ENCODE measurements around the gene IL4R. TPM values are rescaled to one million over a fixed set of nuclear protein-coding genes. Genes with fewer than 3 reads are reported as not detected.

The IL4R gene
- total and polyA plus RNA-seq, 2 of the 13 experiments (the other 11 are each of a cell fraction or from before 2014, with no cell fraction given), result 15.9 to 49.6 TPM

DNA sequence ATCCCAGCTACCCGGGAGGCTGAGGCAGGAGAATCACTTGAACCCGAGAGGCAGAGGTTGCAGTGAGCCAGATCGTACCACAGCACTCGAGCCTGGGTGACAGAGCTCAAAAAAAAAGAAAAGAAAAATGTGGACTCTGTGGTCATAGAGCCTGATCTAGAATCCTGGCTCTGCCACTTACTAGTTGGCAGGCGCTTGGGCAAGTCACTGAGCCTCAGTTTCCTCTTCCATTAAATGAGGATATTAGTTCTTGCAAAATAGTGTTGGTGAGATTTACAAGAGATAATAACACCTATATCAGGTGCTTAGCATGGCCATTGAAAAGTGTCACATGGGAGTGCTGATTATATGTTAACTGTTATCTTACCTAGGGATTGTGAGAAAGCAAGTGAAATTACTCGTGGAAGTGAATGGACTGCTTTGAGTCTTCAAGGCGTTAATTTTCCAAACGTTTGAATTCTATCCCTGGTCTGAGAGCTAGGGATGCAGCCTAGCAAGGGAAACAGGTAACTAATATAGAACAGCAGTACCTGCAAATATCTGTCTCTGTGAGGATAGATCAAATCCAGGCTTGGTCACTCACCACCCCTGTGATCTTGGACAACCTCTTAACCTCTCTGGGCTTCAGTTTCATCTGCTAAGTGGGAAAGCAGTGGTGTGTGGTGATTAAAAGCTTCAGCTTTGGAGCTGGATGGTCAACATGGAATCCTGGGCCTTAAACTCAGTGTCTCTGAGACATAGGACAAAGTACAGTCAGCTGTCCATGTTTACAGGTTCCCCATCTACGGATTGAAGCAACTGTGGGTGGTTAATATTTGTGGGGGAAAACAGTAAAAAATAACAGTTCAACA, 44.2 kb upstream of the IL4R start (continued):
- TF ChIP-seq KDM2A (CRISPR knock-in tag; IDR thresholded peaks at IDR 0.05; ENCODE audit: borderline replicate concordance, low read depth) (no peak), CBX2 (IDR thresholded peaks at IDR 0.05; ENCODE audit: low read depth, low read length) (no peak), CBX2 (CRISPR knock-in tag; IDR thresholded peaks at IDR 0.05; ENCODE audit: low read depth) (no peak), JDP2 (CRISPR knock-in tag; IDR thresholded peaks at IDR 0.05; ENCODE audit: borderline replicate concordance) (no peak), ARNTL (CRISPR knock-in tag; IDR thresholded peaks at IDR 0.05) (no peak), PRMT3 (CRISPR knock-in tag; IDR thresholded peaks at IDR 0.05; ENCODE audit: borderline replicate concordance, low read depth) (no peak), ZNF577 (CRISPR knock-in tag; IDR thresholded peaks at IDR 0.05; ENCODE audit: borderline replicate concordance, low read depth) (no peak), KDM1A (CRISPR knock-in tag; IDR thresholded peaks at IDR 0.05) (no peak), HDAC6 (IDR thresholded peaks at IDR 0.05; ENCODE audit: low read depth, low read length) (no peak), NR2F2 (IDR thresholded peaks at IDR 0.05; ENCODE audit: borderline replicate concordance, low read depth) (no peak), ERF (CRISPR knock-in tag; IDR thresholded peaks at IDR 0.05) (no peak; the same call in 1 of the 2 replicates), SIX4 (CRISPR knock-in tag; IDR thresholded peaks at IDR 0.05) (no peak), MTA1 (CRISPR knock-in tag; IDR thresholded peaks at IDR 0.05; ENCODE audit: borderline replicate concordance) (no peak), TRIM24 (CRISPR knock-in tag; IDR thresholded peaks at IDR 0.05) (no peak), ZNF780A (CRISPR knock-in tag; IDR thresholded peaks at IDR 0.05) (no peak), IRX3 (CRISPR knock-in tag; IDR thresholded peaks at IDR 0.05; ENCODE audit: borderline replicate concordance, low read depth) (no peak), KDM5B (CRISPR knock-in tag; IDR thresholded peaks at IDR 0.05; ENCODE audit: borderline replicate concordance) (no peak), ELF1 (CRISPR knock-in tag; IDR thresholded peaks at IDR 0.05) (no peak)
- TF ChIP-seq, protein P1, sequence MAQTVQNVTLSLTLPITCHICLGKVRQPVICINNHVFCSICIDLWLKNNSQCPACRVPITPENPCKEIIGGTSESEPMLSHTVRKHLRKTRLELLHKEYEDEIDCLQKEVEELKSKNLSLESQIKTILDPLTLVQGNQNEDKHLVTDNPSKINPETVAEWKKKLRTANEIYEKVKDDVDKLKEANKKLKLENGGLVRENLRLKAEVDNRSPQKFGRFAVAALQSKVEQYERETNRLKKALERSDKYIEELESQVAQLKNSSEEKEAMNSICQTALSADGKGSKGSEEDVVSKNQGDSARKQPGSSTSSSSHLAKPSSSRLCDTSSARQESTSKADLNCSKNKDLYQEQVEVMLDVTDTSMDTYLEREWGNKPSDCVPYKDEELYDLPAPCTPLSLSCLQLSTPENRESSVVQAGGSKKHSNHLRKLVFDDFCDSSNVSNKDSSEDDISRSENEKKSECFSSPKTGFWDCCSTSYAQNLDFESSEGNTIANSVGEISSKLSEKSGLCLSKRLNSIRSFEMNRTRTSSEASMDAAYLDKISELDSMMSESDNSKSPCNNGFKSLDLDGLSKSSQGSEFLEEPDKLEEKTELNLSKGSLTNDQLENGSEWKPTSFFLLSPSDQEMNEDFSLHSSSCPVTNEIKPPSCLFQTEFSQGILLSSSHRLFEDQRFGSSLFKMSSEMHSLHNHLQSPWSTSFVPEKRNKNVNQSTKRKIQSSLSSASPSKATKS (CRISPR knock-in tag; IDR thresholded peaks at IDR 0.05), result no peak
- TF ChIP-seq, protein P2, sequence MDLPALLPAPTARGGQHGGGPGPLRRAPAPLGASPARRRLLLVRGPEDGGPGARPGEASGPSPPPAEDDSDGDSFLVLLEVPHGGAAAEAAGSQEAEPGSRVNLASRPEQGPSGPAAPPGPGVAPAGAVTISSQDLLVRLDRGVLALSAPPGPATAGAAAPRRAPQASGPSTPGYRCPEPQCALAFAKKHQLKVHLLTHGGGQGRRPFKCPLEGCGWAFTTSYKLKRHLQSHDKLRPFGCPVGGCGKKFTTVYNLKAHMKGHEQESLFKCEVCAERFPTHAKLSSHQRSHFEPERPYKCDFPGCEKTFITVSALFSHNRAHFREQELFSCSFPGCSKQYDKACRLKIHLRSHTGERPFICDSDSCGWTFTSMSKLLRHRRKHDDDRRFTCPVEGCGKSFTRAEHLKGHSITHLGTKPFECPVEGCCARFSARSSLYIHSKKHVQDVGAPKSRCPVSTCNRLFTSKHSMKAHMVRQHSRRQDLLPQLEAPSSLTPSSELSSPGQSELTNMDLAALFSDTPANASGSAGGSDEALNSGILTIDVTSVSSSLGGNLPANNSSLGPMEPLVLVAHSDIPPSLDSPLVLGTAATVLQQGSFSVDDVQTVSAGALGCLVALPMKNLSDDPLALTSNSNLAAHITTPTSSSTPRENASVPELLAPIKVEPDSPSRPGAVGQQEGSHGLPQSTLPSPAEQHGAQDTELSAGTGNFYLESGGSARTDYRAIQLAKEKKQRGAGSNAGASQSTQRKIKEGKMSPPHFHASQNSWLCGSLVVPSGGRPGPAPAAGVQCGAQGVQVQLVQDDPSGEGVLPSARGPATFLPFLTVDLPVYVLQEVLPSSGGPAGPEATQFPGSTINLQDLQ (CRISPR knock-in tag; IDR thresholded peaks at IDR 0.05), result no peak
- TF ChIP-seq, protein P3, sequence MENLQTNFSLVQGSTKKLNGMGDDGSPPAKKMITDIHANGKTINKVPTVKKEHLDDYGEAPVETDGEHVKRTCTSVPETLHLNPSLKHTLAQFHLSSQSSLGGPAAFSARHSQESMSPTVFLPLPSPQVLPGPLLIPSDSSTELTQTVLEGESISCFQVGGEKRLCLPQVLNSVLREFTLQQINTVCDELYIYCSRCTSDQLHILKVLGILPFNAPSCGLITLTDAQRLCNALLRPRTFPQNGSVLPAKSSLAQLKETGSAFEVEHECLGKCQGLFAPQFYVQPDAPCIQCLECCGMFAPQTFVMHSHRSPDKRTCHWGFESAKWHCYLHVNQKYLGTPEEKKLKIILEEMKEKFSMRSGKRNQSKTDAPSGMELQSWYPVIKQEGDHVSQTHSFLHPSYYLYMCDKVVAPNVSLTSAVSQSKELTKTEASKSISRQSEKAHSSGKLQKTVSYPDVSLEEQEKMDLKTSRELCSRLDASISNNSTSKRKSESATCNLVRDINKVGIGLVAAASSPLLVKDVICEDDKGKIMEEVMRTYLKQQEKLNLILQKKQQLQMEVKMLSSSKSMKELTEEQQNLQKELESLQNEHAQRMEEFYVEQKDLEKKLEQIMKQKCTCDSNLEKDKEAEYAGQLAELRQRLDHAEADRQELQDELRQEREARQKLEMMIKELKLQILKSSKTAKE (CRISPR knock-in tag; IDR thresholded peaks at IDR 0.05; ENCODE audit: borderline replicate concordance), result no peak
- TF ChIP-seq, protein P4, sequence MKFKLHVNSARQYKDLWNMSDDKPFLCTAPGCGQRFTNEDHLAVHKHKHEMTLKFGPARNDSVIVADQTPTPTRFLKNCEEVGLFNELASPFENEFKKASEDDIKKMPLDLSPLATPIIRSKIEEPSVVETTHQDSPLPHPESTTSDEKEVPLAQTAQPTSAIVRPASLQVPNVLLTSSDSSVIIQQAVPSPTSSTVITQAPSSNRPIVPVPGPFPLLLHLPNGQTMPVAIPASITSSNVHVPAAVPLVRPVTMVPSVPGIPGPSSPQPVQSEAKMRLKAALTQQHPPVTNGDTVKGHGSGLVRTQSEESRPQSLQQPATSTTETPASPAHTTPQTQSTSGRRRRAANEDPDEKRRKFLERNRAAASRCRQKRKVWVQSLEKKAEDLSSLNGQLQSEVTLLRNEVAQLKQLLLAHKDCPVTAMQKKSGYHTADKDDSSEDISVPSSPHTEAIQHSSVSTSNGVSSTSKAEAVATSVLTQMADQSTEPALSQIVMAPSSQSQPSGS (CRISPR knock-in tag; IDR thresholded peaks at IDR 0.05), result no peak

All from HepG2 (cell line).